Cardiac fibroblast (primary cell): ENCODE measurements around the gene HSPA2.

Experiments used
- DNase-seq, 2 donors: peaks; one replicate each; pipeline versions ENCODE4 v3.0.0 to v3.0.0-alpha.2; 2010; ENCODE audit warnings: low read depth in 2 of 2
- H3K4me3 ChIP-seq, 2 donors: replicated peaks in 1 of 2; 1 replicate in 1 of 2; 2 replicates in 1 of 2; pipeline ENCODE4 v1.5.1; 2011; ENCODE audit warnings: low read depth in 2 of 2, low read length in 2 of 2, mild to moderate bottlenecking in 2 of 2, moderate library complexity in 1 of 2
- TF ChIP-seq, protein P1 (sequence below): IDR thresholded peaks from one replicate; pipeline ENCODE4 v1.5.1; 2011; ENCODE audit warnings: low read depth, mild to moderate bottlenecking, low read length, inconsistent platforms

The HSPA2 gene

DNA sequence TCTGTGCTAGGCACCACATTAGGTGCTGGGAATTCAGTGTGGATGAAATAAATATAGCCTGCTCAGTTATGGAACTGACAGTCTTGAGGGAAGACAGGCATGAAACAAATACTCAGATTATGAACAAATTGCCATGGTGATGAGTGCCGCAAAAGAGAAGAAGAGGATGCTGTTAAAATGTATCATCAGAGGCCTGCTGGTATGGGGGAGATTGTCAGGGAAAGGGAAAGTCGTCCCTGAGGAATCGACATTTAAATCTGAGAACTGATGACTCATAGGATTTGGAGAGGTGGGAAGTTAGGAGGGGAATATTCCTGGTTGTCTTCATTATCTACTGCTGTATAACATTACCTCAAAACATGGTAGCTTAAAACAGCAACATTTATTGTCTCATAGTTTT lies 51.3 kb downstream of the HSPA2 start:
- DNase-seq = peak in 1 of 2 donors; percentile 11
- H3K4me3 ChIP-seq = no peak overlapping the region
- TF ChIP-seq, protein P1, sequence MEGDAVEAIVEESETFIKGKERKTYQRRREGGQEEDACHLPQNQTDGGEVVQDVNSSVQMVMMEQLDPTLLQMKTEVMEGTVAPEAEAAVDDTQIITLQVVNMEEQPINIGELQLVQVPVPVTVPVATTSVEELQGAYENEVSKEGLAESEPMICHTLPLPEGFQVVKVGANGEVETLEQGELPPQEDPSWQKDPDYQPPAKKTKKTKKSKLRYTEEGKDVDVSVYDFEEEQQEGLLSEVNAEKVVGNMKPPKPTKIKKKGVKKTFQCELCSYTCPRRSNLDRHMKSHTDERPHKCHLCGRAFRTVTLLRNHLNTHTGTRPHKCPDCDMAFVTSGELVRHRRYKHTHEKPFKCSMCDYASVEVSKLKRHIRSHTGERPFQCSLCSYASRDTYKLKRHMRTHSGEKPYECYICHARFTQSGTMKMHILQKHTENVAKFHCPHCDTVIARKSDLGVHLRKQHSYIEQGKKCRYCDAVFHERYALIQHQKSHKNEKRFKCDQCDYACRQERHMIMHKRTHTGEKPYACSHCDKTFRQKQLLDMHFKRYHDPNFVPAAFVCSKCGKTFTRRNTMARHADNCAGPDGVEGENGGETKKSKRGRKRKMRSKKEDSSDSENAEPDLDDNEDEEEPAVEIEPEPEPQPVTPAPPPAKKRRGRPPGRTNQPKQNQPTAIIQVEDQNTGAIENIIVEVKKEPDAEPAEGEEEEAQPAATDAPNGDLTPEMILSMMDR = no peak
